HG03108 (cell line): Measurements from ENCODE around the gene ZNF41.
"Not testable (repeated sequence)": the region's sequence is repeated elsewhere in the genome, so short reads cannot be mapped to it uniquely, and the experiment has no call there.

Experiments used
- ATAC-seq: cut with Tn5 transposase; IDR thresholded peaks from one replicate; pipeline ENCODE4 v1.9.1; 2021; ENCODE audit warnings: moderate library complexity; ENCODE audit not compliant: unreplicated experiment

Gene ZNF41

GRCh38 chrX:47482512-47483305 lies at the start of gene ZNF41:
Gene ZNF41 (minus strand): TSS chrX:47483222. CDS start chrX:47467481, 15,741 bp downstream.
- peak; percentile 86 for ATAC-seq

- ATAC-seq = no peak
Observed at GRCh38 chrX:47530049-47530448, 47.0 kb upstream of the ZNF41 start.

- no peak for ATAC-seq
Observed at GRCh38 chrX:47529548-47529947, 46.5 kb upstream of the ZNF41 start.

- no peak for ATAC-seq
Observed at GRCh38 chrX:47523713-47524166, 40.7 kb upstream of the ZNF41 start.

GRCh38 chrX:47523297-47523696 lies 40.3 kb upstream of the ZNF41 start:
- ATAC-seq = peak; percentile 83

GRCh38 chrX:47518144-47518543 lies 35.1 kb upstream of the ZNF41 start:
- no peak for ATAC-seq

- no peak for ATAC-seq
Observed at GRCh38 chrX:47515941-47516665, 33.1 kb upstream of the ZNF41 start.

GRCh38 chrX:47514533-47515235 lies 31.7 kb upstream of the ZNF41 start:
- no peak for ATAC-seq

- ATAC-seq = not testable (repeated sequence)
Observed at GRCh38 chrX:47513034-47513965, 30.3 kb upstream of the ZNF41 start.

- ATAC-seq = not testable (repeated sequence)
Observed at GRCh38 chrX:47512383-47512782, 29.4 kb upstream of the ZNF41 start.

- no peak for ATAC-seq
Observed at GRCh38 chrX:47507153-47507867, 24.3 kb upstream of the ZNF41 start.

- ATAC-seq = no peak
Observed at GRCh38 chrX:47503151-47503550, 20.1 kb upstream of the ZNF41 start.

- ATAC-seq = no peak
Observed at GRCh38 chrX:47502316-47503125, 19.5 kb upstream of the ZNF41 start.

GRCh38 chrX:47501226-47502074 lies 18.4 kb upstream of the ZNF41 start:
- ATAC-seq = no peak

GRCh38 chrX:47500554-47500953 lies 17.5 kb upstream of the ZNF41 start:
- ATAC-seq = no peak

GRCh38 chrX:47499293-47499692 lies 16.3 kb upstream of the ZNF41 start:
- no peak for ATAC-seq

GRCh38 chrX:47498411-47498810 lies 15.4 kb upstream of the ZNF41 start:
- no peak for ATAC-seq

- no peak for ATAC-seq
Observed at GRCh38 chrX:47497271-47497888, 14.4 kb upstream of the ZNF41 start.
